Left ventricle myocardium inferior (tissue), 1 donor: ENCODE measurements around the gene SRF. TPM values are rescaled to one million over a fixed set of nuclear protein-coding genes. Genes with fewer than 3 reads are reported as not detected.
A peak's percentile ranks its signal among the peaks of the same experiment; 100 is the strongest.

Source experiments
- DNase-seq: peaks from one replicate; pipeline ENCODE4 v3.0.0-alpha.2; 2020
- H3K27ac ChIP-seq: fragments of 200-600 bp; replicated peaks from 2 replicates; pipeline ENCODE4 v1.8.0; 2021
- H3K27me3 ChIP-seq: fragments of 200-600 bp; 2 replicates; pipeline ENCODE4 v1.8.0; 2021; ENCODE audit warnings: low read depth
- H3K36me3 ChIP-seq: fragments of 200-600 bp; 2 replicates; pipeline ENCODE4 v1.8.0; 2021
- H3K4me1 ChIP-seq: fragments of 200-600 bp; 2 replicates; pipeline ENCODE4 v1.8.0; 2021
- H3K4me3 ChIP-seq: fragments of 200-600 bp; 2 replicates; pipeline ENCODE4 v1.8.0; 2021; ENCODE audit warnings: mild to moderate bottlenecking, moderate library complexity
- H3K9me3 ChIP-seq: fragments of 200-600 bp; replicated peaks from 2 replicates; pipeline ENCODE4 v1.8.0; 2021
- CTCF ChIP-seq: fragments of 200-600 bp; IDR thresholded peaks from 2 replicates; pipeline ENCODE4 v1.8.0; 2021; ENCODE audit warnings: antibody characterized with exemption, mild to moderate bottlenecking, borderline replicate concordance
- intact Hi-C: fragments of 100-400 bp; cut with micrococcal nuclease; formaldehyde crosslinking; loops from one replicate; pipeline ENCODE4 v1.11.0; 2022
- total RNA-seq: library from RNA; stranded (reverse); fragmentation: NEBNext Ultra II Directional; extraction: Animal tissue kit (Norgen Biotek cat#: 25700); gene quantifications from one replicate; pipeline ENCODE4 v1.2.1, GENCODE V29; 2021
- donor health status: DM: no; HTN: yes; CAD: no; lungs with severe emphysema.

The SRF gene
- total RNA-seq, 1 donor from 2014 or later = 61.8 TPM

GRCh38 chr6:43147691-43148477, 23.2 kb upstream of the SRF start:
- Histone ChIP-seq H3K36me3 (no peaks in the 10 kb centered on the region), H3K27me3 (no peaks in the 10 kb centered on the region), H3K4me3 (no peak overlapping the region), H3K4me1 (peaks cover 24% of the 10 kb centered on the region), H3K27ac (peak overlapping the region; percentile 6), H3K9me3 (no peaks in the 10 kb centered on the region)
- TF ChIP-seq CTCF = no peak
- intact Hi-C loops = loop anchor here (10.0 kb wide), 1 partner anchor 243 kb away; no protein-coding TSS in a partner anchor
- DNase-seq = no peak

- Histone ChIP-seq H3K27ac (no peak overlapping the region), H3K4me1 (peaks cover 11% of the 10 kb centered on the region), H3K27me3 (no peaks in the 10 kb centered on the region), H3K36me3 (no peaks in the 10 kb centered on the region), H3K9me3 (no peaks in the 10 kb centered on the region), H3K4me3 (no peak overlapping the region)
- intact Hi-C loops = loop anchor here (10.0 kb wide), 1 partner anchor 244 kb away; no protein-coding TSS in a partner anchor
- no peak for DNase-seq
- no peak for TF ChIP-seq CTCF
These were observed 21.8 kb upstream of the SRF start for GRCh38 chr6:43149265-43149664.

- no peak overlapping the region for H3K4me3 ChIP-seq
- no peaks in the 10 kb centered on the region for H3K9me3 ChIP-seq
- intact Hi-C loops = no loop called here
- H3K4me1 ChIP-seq = peaks cover 10% of the 10 kb centered on the region
- no peaks in the 10 kb centered on the region for H3K27me3 ChIP-seq
- TF ChIP-seq CTCF = no peak
- no peaks in the 10 kb centered on the region for H3K36me3 ChIP-seq
- H3K27ac ChIP-seq = no peak overlapping the region
- DNase-seq = no peak
These were observed 20.9 kb upstream of the SRF start for GRCh38 chr6:43150051-43150751.

GRCh38 chr6:43159599-43159998, 11.5 kb upstream of the SRF start:
- no peak overlapping the region for H3K4me3 ChIP-seq
- DNase-seq = no peak
- intact Hi-C loops = no loop called here

GRCh38 chr6:43163899-43164298, 7.2 kb upstream of the SRF start:
- DNase-seq = no peak
- H3K27me3 ChIP-seq = no peaks in the 10 kb centered on the region
- intact Hi-C loops = no loop called here
- no peaks in the 10 kb centered on the region for H3K36me3 ChIP-seq
- H3K4me1 ChIP-seq = no peaks in the 10 kb centered on the region
- H3K27ac ChIP-seq = no peak overlapping the region
- H3K4me3 ChIP-seq = no peak overlapping the region
- H3K9me3 ChIP-seq = no peaks in the 10 kb centered on the region
- TF ChIP-seq CTCF = no peak

More at GRCh38 chr6:43159599-43159998, 11.5 kb upstream of the SRF start:
- H3K27me3 ChIP-seq = no peaks in the 10 kb centered on the region
- H3K9me3 ChIP-seq = no peaks in the 10 kb centered on the region
- no peak overlapping the region for H3K27ac ChIP-seq
- TF ChIP-seq CTCF = no peak
- no peaks in the 10 kb centered on the region for H3K36me3 ChIP-seq
- no peaks in the 10 kb centered on the region for H3K4me1 ChIP-seq
